Measurements from ENCODE around the gene PPP1R3F.
A peak's percentile ranks its signal among the peaks of the same experiment; 100 is the strongest.

The PPP1R3F gene

GRCh38 chrX:49226946-49227345 lies 42.6 kb upstream of the PPP1R3F start:
- Histone ChIP-seq H3K36me3 (ENCODE audit: low read depth) (no peaks in the 10 kb centered on the region), H3K27ac (ENCODE audit: poor library complexity, severe bottlenecking) (no peak overlapping the region), H3K27me3 (ENCODE audit: insufficient read depth, poor library complexity, severe bottlenecking) (peaks cover 6% of the 10 kb centered on the region), H3K9me3 (ENCODE audit: severe bottlenecking) (no peaks in the 10 kb centered on the region), H3K4me3 (ENCODE audit: severe bottlenecking) (no peak overlapping the region), H3K4me1 (ENCODE audit: insufficient read depth, poor library complexity, severe bottlenecking) (no peaks in the 10 kb centered on the region)
- TF ChIP-seq, protein P1, sequence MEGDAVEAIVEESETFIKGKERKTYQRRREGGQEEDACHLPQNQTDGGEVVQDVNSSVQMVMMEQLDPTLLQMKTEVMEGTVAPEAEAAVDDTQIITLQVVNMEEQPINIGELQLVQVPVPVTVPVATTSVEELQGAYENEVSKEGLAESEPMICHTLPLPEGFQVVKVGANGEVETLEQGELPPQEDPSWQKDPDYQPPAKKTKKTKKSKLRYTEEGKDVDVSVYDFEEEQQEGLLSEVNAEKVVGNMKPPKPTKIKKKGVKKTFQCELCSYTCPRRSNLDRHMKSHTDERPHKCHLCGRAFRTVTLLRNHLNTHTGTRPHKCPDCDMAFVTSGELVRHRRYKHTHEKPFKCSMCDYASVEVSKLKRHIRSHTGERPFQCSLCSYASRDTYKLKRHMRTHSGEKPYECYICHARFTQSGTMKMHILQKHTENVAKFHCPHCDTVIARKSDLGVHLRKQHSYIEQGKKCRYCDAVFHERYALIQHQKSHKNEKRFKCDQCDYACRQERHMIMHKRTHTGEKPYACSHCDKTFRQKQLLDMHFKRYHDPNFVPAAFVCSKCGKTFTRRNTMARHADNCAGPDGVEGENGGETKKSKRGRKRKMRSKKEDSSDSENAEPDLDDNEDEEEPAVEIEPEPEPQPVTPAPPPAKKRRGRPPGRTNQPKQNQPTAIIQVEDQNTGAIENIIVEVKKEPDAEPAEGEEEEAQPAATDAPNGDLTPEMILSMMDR (IDR thresholded peaks at IDR 0.05; ENCODE audit: poor library complexity, severe bottlenecking): no peak
- no peak for DNase-seq (ENCODE audit: low spot score)
- no peak for ATAC-seq (ENCODE audit: low read depth)

- H3K36me3 ChIP-seq (ENCODE audit: low read depth): no peaks in the 10 kb centered on the region
- TF ChIP-seq, protein P1 (IDR thresholded peaks at IDR 0.05; ENCODE audit: poor library complexity, severe bottlenecking): no peak
- H3K9me3 ChIP-seq (ENCODE audit: severe bottlenecking): no peaks in the 10 kb centered on the region
Measured at GRCh38 chrX:49227726-49228125, 41.9 kb upstream of the PPP1R3F start.

DNA sequence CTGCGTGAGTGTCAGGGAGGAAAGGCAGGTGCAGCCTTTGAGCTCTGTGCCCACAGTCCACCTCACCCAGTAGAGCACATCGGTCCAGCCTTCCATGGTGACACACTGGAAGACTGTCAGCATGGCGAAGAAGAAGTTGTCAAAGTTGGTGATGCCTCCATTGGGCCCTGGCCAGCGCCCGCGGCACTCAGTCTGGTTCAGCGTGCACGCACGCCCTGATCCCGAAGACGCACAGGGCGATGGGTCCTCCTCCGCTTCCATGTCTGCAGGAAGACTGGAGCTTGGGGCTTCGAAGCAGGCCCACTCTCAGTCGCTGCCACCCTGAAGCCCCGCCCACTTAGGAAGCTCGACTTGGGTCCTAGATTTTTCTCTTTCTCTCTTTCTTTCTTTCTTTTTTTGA lies 41.4 kb upstream of the PPP1R3F start:
- DNase-seq (ENCODE audit: low spot score): no peak
- ATAC-seq (ENCODE audit: low read depth): no peak
- H3K4me1 ChIP-seq (ENCODE audit: insufficient read depth, poor library complexity, severe bottlenecking): no peaks in the 10 kb centered on the region
- H3K36me3 ChIP-seq (ENCODE audit: low read depth): no peaks in the 10 kb centered on the region
- TF ChIP-seq, protein P1 (IDR thresholded peaks at IDR 0.05; ENCODE audit: poor library complexity, severe bottlenecking): no peak
- peaks cover 6% of the 10 kb centered on the region for H3K27me3 ChIP-seq (ENCODE audit: insufficient read depth, poor library complexity, severe bottlenecking)
- H3K9me3 ChIP-seq (ENCODE audit: severe bottlenecking): no peaks in the 10 kb centered on the region
- H3K4me3 ChIP-seq (ENCODE audit: severe bottlenecking): no peak overlapping the region
- no peak overlapping the region for H3K27ac ChIP-seq (ENCODE audit: poor library complexity, severe bottlenecking)

More at GRCh38 chrX:49227726-49228125, 41.9 kb upstream of the PPP1R3F start:
- H3K4me3 ChIP-seq (ENCODE audit: severe bottlenecking): no peak overlapping the region
- H3K27ac ChIP-seq (ENCODE audit: poor library complexity, severe bottlenecking): no peak overlapping the region
- H3K27me3 ChIP-seq (ENCODE audit: insufficient read depth, poor library complexity, severe bottlenecking): peaks cover 6% of the 10 kb centered on the region
- DNase-seq (ENCODE audit: low spot score) (no peak), ATAC-seq (ENCODE audit: low read depth) (no peak)
- H3K4me1 ChIP-seq (ENCODE audit: insufficient read depth, poor library complexity, severe bottlenecking): no peaks in the 10 kb centered on the region

- TF ChIP-seq, protein P1 (IDR thresholded peaks at IDR 0.05; ENCODE audit: poor library complexity, severe bottlenecking): no peak
- H3K27ac ChIP-seq (ENCODE audit: poor library complexity, severe bottlenecking): no peak overlapping the region
- H3K4me3 ChIP-seq (ENCODE audit: severe bottlenecking): no peak overlapping the region
- DNase-seq (ENCODE audit: low spot score): no peak
- peaks cover 3% of the 10 kb centered on the region for H3K27me3 ChIP-seq (ENCODE audit: insufficient read depth, poor library complexity, severe bottlenecking)
- H3K9me3 ChIP-seq (ENCODE audit: severe bottlenecking): no peaks in the 10 kb centered on the region
- peak; percentile 33; the same call in 1 of the 3 replicates for ATAC-seq (ENCODE audit: low read depth)
- no peaks in the 10 kb centered on the region for H3K36me3 ChIP-seq (ENCODE audit: low read depth)
- no peaks in the 10 kb centered on the region for H3K4me1 ChIP-seq (ENCODE audit: insufficient read depth, poor library complexity, severe bottlenecking)
Measured at GRCh38 chrX:49230500-49231232, 38.9 kb upstream of the PPP1R3F start.

- Histone ChIP-seq H3K36me3 (ENCODE audit: low read depth) (no peaks in the 10 kb centered on the region), H3K4me1 (ENCODE audit: insufficient read depth, poor library complexity, severe bottlenecking) (no peaks in the 10 kb centered on the region), H3K27ac (ENCODE audit: poor library complexity, severe bottlenecking) (no peak overlapping the region), H3K4me3 (ENCODE audit: severe bottlenecking) (no peak overlapping the region), H3K27me3 (ENCODE audit: insufficient read depth, poor library complexity, severe bottlenecking) (no peaks in the 10 kb centered on the region), H3K9me3 (ENCODE audit: severe bottlenecking) (no peaks in the 10 kb centered on the region)
- no peak for ATAC-seq (ENCODE audit: low read depth)
- TF ChIP-seq, protein P1 (IDR thresholded peaks at IDR 0.05; ENCODE audit: poor library complexity, severe bottlenecking): no peak
- DNase-seq (ENCODE audit: low spot score): no peak
Measured at GRCh38 chrX:49231333-49232000, 38.1 kb upstream of the PPP1R3F start.
